ENCODE results near the gene CDC73.

- TF ChIP-seq, protein P1, sequence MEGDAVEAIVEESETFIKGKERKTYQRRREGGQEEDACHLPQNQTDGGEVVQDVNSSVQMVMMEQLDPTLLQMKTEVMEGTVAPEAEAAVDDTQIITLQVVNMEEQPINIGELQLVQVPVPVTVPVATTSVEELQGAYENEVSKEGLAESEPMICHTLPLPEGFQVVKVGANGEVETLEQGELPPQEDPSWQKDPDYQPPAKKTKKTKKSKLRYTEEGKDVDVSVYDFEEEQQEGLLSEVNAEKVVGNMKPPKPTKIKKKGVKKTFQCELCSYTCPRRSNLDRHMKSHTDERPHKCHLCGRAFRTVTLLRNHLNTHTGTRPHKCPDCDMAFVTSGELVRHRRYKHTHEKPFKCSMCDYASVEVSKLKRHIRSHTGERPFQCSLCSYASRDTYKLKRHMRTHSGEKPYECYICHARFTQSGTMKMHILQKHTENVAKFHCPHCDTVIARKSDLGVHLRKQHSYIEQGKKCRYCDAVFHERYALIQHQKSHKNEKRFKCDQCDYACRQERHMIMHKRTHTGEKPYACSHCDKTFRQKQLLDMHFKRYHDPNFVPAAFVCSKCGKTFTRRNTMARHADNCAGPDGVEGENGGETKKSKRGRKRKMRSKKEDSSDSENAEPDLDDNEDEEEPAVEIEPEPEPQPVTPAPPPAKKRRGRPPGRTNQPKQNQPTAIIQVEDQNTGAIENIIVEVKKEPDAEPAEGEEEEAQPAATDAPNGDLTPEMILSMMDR (IDR thresholded peaks at IDR 0.05): no peak
- TF ChIP-seq POLR2A (IDR thresholded peaks at IDR 0.05): no peak
These were observed 42.6 kb upstream of the CDC73 start for GRCh38 chr1:193079187-193079586.

Measured in body of pancreas (tissue), 4 donors.